Measurements from ENCODE around the gene ASPHD1. TPM values are rescaled to one million over a fixed set of nuclear protein-coding genes. Genes with fewer than 3 reads are reported as not detected.
"Not testable (repeated sequence)": the region's sequence is repeated elsewhere in the genome, so short reads cannot be mapped to it uniquely, and the experiment has no call there.

The ASPHD1 gene
- total RNA-seq, 4 donors from 2014 or later = not detected

DNA sequence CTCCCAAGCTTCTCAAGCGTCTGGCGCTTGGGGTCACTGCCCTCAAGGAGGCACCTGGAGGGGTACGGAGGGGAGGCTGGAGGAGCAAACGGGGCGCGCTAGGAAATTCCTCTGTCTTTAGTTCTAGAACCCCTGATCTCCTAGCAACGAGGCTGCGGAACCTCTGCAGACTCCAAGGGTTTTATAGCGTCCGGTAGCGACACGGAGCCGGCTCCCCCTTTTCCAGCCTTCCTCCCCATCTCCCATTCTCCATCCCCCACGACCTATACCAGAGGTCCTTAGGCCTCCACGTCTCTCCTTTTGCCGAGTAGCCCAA lies 36.7 kb upstream of the ASPHD1 start:
- WGBS, 2 donors = 34 to 53% methylated on average over 8 to 16 of the region's 16 CpGs
- no peak overlapping the region for H3K4me3 ChIP-seq (ENCODE audit: low read depth, poor library complexity, severe bottlenecking)
- DNase-seq (ENCODE audit: low spot score in 2 of 2) = no peak
- TF ChIP-seq, protein P1, sequence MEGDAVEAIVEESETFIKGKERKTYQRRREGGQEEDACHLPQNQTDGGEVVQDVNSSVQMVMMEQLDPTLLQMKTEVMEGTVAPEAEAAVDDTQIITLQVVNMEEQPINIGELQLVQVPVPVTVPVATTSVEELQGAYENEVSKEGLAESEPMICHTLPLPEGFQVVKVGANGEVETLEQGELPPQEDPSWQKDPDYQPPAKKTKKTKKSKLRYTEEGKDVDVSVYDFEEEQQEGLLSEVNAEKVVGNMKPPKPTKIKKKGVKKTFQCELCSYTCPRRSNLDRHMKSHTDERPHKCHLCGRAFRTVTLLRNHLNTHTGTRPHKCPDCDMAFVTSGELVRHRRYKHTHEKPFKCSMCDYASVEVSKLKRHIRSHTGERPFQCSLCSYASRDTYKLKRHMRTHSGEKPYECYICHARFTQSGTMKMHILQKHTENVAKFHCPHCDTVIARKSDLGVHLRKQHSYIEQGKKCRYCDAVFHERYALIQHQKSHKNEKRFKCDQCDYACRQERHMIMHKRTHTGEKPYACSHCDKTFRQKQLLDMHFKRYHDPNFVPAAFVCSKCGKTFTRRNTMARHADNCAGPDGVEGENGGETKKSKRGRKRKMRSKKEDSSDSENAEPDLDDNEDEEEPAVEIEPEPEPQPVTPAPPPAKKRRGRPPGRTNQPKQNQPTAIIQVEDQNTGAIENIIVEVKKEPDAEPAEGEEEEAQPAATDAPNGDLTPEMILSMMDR (IDR thresholded peaks at IDR 0.05) = no peak
- TF ChIP-seq POLR2A (IDR thresholded peaks at IDR 0.05) = no peak
- intact Hi-C loops (cut with DNase I; ENCODE audit: low total_unique reads) = no loop called here

DNA sequence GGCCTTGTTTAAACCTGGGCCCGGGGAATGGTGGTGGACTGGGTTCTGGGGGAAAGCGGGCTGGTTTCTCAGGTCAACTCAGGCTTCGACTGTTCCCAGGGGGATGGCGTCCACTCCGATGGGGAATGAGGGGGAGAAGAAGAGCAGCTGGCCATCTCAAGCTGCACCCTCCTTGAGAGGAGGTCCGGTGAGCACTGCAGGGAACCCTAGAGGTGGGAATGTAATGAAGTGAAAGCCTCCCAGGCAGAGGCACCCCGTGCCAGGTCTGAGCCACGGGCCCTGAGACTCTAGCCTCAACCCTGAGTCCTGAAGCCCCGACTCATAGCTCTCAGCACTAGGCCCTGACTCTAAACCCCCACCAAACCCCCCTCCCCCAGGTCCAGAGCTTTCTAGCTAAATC lies 36.1 kb upstream of the ASPHD1 start:
- 80% methylated on average over 9 of the region's 9 CpGs for WGBS, 2 donors
- intact Hi-C loops (cut with DNase I; ENCODE audit: low total_unique reads) = no loop called here
- no peak overlapping the region for H3K4me3 ChIP-seq (ENCODE audit: low read depth, poor library complexity, severe bottlenecking)
- no peak for DNase-seq (ENCODE audit: low spot score in 2 of 2)
- TF ChIP-seq, protein P1 (IDR thresholded peaks at IDR 0.05) = no peak
- no peak for TF ChIP-seq POLR2A (IDR thresholded peaks at IDR 0.05)

DNA sequence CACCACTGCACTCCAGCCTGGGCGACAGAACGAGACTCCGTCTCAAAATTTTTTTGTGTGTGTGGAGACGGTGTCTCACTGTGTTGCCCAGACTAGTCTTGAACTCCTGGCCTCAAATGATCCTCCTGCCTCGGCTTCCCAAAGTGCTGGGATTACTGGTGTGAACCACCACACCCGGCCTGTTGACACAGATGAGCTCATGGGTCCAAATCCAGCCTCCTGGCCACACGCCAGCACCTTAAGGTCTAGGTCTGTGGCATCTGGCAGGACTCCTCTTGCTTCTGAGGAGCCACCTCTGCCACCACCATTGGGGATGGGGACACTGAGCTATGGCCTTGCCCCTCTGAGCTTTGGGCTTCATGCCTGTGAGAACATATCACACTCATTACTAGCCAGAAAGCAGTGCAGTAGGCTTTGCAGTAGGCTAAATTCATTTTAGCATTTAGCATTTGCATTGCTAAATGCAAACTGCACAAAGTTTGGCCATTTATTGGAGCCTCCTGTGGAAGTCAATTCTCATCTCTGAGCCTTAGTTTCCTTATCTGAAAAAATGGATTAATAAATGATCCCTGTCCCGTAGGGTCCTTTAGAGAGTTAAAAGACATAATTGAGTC lies 31.8 kb upstream of the ASPHD1 start:
- no peak for DNase-seq (ENCODE audit: low spot score in 2 of 2)
- WGBS, 2 donors = 56 to 82% methylated on average over 8 of the region's 8 CpGs

DNA sequence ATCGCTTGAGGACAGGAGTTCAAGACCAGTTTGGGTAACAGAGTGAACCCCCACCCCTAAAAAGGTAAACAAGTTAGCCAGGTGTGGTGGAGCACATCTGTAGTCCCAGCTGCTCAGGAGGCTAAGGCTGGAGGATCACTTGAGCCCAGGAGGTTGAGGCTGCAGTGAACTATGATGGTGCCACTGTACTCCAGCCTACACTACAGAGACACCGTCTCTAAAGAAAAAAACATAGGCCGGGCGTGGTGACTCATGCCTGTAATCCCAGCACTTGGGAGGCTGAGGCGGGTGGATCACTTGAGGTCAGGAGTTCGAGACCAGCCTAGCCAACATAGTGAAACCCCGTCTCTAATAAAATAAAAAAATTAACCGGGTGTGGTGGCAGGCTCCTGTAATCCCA lies 31.2 kb upstream of the ASPHD1 start:
- H3K4me3 ChIP-seq (ENCODE audit: low read depth, poor library complexity, severe bottlenecking); intact Hi-C loops (cut with DNase I; ENCODE audit: low total_unique reads); DNase-seq (ENCODE audit: low spot score in 2 of 2): not testable (repeated sequence)
- WGBS, 2 donors = 84 to 87% methylated on average over 8 of the region's 8 CpGs

More for the DNA sequence above, 31.8 kb upstream of the ASPHD1 start:
- H3K4me3 ChIP-seq (ENCODE audit: low read depth, poor library complexity, severe bottlenecking) = no peak overlapping the region
- TF ChIP-seq, protein P1 (IDR thresholded peaks at IDR 0.05) = no peak
- TF ChIP-seq POLR2A (IDR thresholded peaks at IDR 0.05) = no peak
- intact Hi-C loops (cut with DNase I; ENCODE audit: low total_unique reads) = no loop called here

DNA sequence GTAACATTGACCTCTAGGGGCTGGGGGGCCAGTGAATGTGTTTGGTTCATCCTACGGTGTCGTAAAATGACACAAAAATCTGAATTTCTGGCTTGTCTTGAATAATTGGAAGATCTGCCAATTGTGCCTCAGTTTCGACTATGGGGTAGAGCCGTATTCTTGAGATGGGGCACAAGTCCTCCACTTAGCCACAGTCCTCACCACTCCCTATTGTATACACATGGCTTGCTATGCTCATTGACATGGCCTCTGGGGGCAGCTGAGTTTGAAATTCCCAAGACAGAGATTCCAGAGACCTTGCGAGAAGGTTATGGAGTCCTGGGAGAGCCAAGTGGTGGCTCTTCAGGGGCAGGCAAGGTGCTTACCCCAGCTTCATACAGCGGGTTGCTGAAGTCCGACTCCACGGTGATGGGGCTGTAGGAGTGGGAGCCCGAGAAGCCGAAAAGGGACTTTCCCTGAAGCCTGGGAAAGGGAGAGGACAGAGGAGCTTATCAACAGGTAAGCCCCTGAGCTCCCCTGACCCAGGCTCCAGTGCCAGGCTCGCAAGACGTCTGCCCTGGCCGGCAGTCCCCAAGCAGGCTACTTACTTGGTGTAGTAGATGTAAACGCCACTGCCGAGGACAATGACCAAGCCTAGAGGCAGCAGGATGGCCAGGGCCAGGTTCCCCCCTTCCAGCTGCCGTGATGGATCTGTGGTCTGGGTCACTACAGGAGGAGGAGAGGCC lies 28.3 kb upstream of the ASPHD1 start:
- H3K4me3 ChIP-seq (ENCODE audit: low read depth, poor library complexity, severe bottlenecking) = no peak overlapping the region
- intact Hi-C loops (cut with DNase I; ENCODE audit: low total_unique reads) = no loop called here
- TF ChIP-seq POLR2A (IDR thresholded peaks at IDR 0.05) = no peak
- TF ChIP-seq, protein P1 (IDR thresholded peaks at IDR 0.05) = no peak
- WGBS, 2 donors = 93 to 94% methylated on average over 16 of the region's 16 CpGs
- no peak for DNase-seq (ENCODE audit: low spot score in 2 of 2)

DNA sequence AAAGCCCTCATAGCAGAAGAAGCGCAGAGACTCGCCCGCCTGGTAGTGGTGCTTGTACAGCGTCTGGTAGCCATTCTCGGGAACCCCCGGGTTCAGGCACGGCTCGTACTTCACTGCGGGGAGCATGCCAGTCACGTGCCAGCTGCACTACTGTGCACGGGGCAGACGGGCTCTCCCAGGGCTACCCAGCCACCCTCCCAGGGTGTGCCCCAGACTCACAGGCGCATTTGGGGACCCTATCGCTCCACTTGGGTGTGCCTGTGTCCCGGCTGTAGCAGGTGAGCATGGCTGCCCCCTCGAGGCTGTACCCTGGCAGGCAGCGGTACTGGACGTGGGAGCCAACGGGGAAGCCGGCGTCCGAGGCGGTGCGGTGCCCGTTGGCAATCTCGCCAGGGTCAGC lies 27.0 kb upstream of the ASPHD1 start:
- TF ChIP-seq, protein P1 (IDR thresholded peaks at IDR 0.05) = no peak
- no peak for TF ChIP-seq POLR2A (IDR thresholded peaks at IDR 0.05)
- intact Hi-C loops (cut with DNase I; ENCODE audit: low total_unique reads) = no loop called here
- no peak for DNase-seq (ENCODE audit: low spot score in 2 of 2)
- no peak overlapping the region for H3K4me3 ChIP-seq (ENCODE audit: low read depth, poor library complexity, severe bottlenecking)
- WGBS, 2 donors = 89 to 93% methylated on average over 15 to 26 of the region's 26 CpGs

All from lower leg skin (tissue), 4 donors.